NCI-H526 treated with DMSO at 0.1 percent for 48 hours (cell line): ENCODE results near the gene RNF138.
"Not testable (repeated sequence)": the region's sequence is repeated elsewhere in the genome, so short reads cannot be mapped to it uniquely, and the experiment has no call there.

Experiments
- DNase-seq: peaks from one replicate; lab custom pipeline; 2025; lab: John Stamatoyannopoulos, UW

The RNF138 gene

GRCh38 chr18:32095900-32096229 is 4.2 kb downstream of the RNF138 start:
- DNase-seq = no peak

- no peak for DNase-seq
Measured at GRCh38 chr18:32096946-32097345, 5.3 kb downstream of the RNF138 start.

- no peak for DNase-seq
Measured at GRCh38 chr18:32104516-32104915, 12.8 kb downstream of the RNF138 start.

GRCh38 chr18:32110005-32110404 is 18.3 kb downstream of the RNF138 start:
- DNase-seq = no peak

- DNase-seq = no peak
Measured at GRCh38 chr18:32111706-32112105, 20.0 kb downstream of the RNF138 start.

GRCh38 chr18:32112826-32113225 is 21.2 kb downstream of the RNF138 start:
- no peak for DNase-seq

GRCh38 chr18:32114293-32114942 is 22.7 kb downstream of the RNF138 start:
- DNase-seq = no peak

- no peak for DNase-seq
Measured at GRCh38 chr18:32122039-32122438, 30.4 kb downstream of the RNF138 start.

- DNase-seq = no peak
Measured at GRCh38 chr18:32126538-32126937, 34.9 kb downstream of the RNF138 start.

GRCh38 chr18:32135625-32136024 is 44.0 kb downstream of the RNF138 start:
- no peak for DNase-seq

GRCh38 chr18:32138332-32138982 is 46.8 kb downstream of the RNF138 start:
- no peak for DNase-seq

GRCh38 chr18:32139835-32140283 is 48.2 kb downstream of the RNF138 start:
- no peak for DNase-seq

GRCh38 chr18:32148185-32148870 is 56.7 kb downstream of the RNF138 start:
- DNase-seq = no peak

GRCh38 chr18:32152705-32153448 is 61.2 kb downstream of the RNF138 start:
- no peak for DNase-seq

GRCh38 chr18:32156855-32157254 is 65.2 kb downstream of the RNF138 start:
- no peak for DNase-seq

- DNase-seq = no peak
Measured at GRCh38 chr18:32157580-32157979, 65.9 kb downstream of the RNF138 start.

GRCh38 chr18:32158108-32158624 is 66.5 kb downstream of the RNF138 start:
- DNase-seq = peak; percentile 61

- not testable (repeated sequence) for DNase-seq
Measured at GRCh38 chr18:32158631-32159030, 67.0 kb downstream of the RNF138 start.

- no peak for DNase-seq
Measured at GRCh38 chr18:32160547-32160946, 68.9 kb downstream of the RNF138 start.

- no peak for DNase-seq
Measured at GRCh38 chr18:32167980-32168730, 76.5 kb downstream of the RNF138 start.

GRCh38 chr18:32173654-32174053 is 82.0 kb downstream of the RNF138 start:
- DNase-seq = no peak

GRCh38 chr18:32174719-32175118 is 83.0 kb downstream of the RNF138 start:
- no peak for DNase-seq
